Parathyroid adenoma (tissue), 2 donors: ENCODE data around the gene TMEM145.
"Not testable (repeated sequence)": the region's sequence is repeated elsewhere in the genome, so short reads cannot be mapped to it uniquely, and the experiment has no call there.

ENCODE experiments used
- H2AFZ ChIP-seq: fragments of 300-600 bp; sonication (generic); one replicate; pipeline ENCODE4 v1.7.0; 2017; ENCODE audit warnings: antibody characterized with exemption, mild to moderate bottlenecking
- H3K27ac ChIP-seq: fragments of 300-600 bp; sonication (generic); one replicate; pipeline ENCODE4 v1.7.0; 2017
- H3K27me3 ChIP-seq: fragments of 300-600 bp; sonication (generic); one replicate; pipeline ENCODE4 v1.7.0; 2017; ENCODE audit warnings: low read length; ENCODE audit not compliant: control insufficient read depth, insufficient read depth
- H3K36me3 ChIP-seq: fragments of 300-600 bp; sonication (generic); one replicate; pipeline ENCODE4 v1.7.0; 2017; ENCODE audit warnings: low read length; ENCODE audit not compliant: control insufficient read depth, insufficient read depth
- H3K4me1 ChIP-seq: fragments of 300-600 bp; sonication (generic); one replicate; pipeline ENCODE4 v1.7.0; 2017; ENCODE audit warnings: control low read depth
- H3K4me2 ChIP-seq: fragments of 300-600 bp; sonication (generic); one replicate; pipeline ENCODE4 v1.7.0; 2017; ENCODE audit warnings: low read length
- H3K4me3 ChIP-seq: fragments of 300-600 bp; sonication (generic); one replicate; pipeline ENCODE4 v1.7.0; 2017; ENCODE audit warnings: low read depth, low read length
- H3K79me2 ChIP-seq: fragments of 300-600 bp; sonication (generic); one replicate; pipeline ENCODE4 v1.7.0; 2017; ENCODE audit warnings: control low read depth
- H3K9ac ChIP-seq: fragments of 300-600 bp; sonication (generic); one replicate; pipeline ENCODE4 v1.7.0; 2017; ENCODE audit warnings: mild to moderate bottlenecking
- H3K9me3 ChIP-seq: fragments of 300-600 bp; sonication (generic); one replicate; pipeline ENCODE4 v1.7.0; 2017; ENCODE audit warnings: low read length; ENCODE audit not compliant: control insufficient read depth
- TF ChIP-seq, protein P1 (sequence below): fragments of 300-600 bp; sonication (generic); IDR thresholded peaks from one replicate; pipeline ENCODE4 v1.7.0; 2017; ENCODE audit warnings: antibody characterized with exemption, mild to moderate bottlenecking
- donor health status: primary hyperparathyroidism.

The TMEM145 gene

GRCh38 chr19:42326969-42327368 lies 13.9 kb downstream of the TMEM145 start:
- H3K9ac ChIP-seq = no peak overlapping the region
- peak overlapping the region; percentile 92 for H3K4me3 ChIP-seq
- H2AFZ ChIP-seq = no peak overlapping the region
- H3K4me2 ChIP-seq = peak overlapping the region; percentile 82
- no peaks in the 10 kb centered on the region for H3K27me3 ChIP-seq
- H3K79me2 ChIP-seq = peaks cover 6% of the 10 kb centered on the region
- TF ChIP-seq, protein P1, sequence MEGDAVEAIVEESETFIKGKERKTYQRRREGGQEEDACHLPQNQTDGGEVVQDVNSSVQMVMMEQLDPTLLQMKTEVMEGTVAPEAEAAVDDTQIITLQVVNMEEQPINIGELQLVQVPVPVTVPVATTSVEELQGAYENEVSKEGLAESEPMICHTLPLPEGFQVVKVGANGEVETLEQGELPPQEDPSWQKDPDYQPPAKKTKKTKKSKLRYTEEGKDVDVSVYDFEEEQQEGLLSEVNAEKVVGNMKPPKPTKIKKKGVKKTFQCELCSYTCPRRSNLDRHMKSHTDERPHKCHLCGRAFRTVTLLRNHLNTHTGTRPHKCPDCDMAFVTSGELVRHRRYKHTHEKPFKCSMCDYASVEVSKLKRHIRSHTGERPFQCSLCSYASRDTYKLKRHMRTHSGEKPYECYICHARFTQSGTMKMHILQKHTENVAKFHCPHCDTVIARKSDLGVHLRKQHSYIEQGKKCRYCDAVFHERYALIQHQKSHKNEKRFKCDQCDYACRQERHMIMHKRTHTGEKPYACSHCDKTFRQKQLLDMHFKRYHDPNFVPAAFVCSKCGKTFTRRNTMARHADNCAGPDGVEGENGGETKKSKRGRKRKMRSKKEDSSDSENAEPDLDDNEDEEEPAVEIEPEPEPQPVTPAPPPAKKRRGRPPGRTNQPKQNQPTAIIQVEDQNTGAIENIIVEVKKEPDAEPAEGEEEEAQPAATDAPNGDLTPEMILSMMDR = no peak
- peaks cover 3% of the 10 kb centered on the region for H3K4me1 ChIP-seq
- no peak overlapping the region for H3K27ac ChIP-seq
- H3K9me3 ChIP-seq = no peaks in the 10 kb centered on the region
- H3K36me3 ChIP-seq = no peaks in the 10 kb centered on the region

DNA sequence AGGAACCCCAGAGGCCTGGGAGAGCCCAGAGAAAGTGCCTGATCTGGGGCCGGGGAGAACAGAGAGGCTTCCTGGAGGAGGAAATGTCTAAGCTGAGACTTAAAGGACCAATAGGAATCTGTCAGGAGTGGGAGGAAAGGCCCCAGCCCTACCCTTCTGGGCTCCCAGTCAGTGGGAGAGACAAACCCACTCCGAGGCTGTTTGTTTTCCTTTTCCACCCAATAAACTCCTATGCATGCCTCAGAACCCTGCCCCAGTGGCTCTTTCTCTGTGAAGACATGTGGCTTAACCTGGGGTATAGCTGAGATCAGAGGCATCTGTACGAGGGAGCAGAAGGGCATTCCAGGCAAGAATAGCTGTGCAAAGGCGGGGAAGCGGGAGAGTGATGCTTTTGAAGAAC lies 14.3 kb downstream of the TMEM145 start:
- no peaks in the 10 kb centered on the region for H3K36me3 ChIP-seq
- H3K4me3 ChIP-seq = no peak overlapping the region
- peaks cover 3% of the 10 kb centered on the region for H3K4me1 ChIP-seq
- H3K9ac ChIP-seq = no peak overlapping the region
- TF ChIP-seq, protein P1 = no peak
- no peaks in the 10 kb centered on the region for H3K27me3 ChIP-seq
- no peak overlapping the region for H3K27ac ChIP-seq
- H3K4me2 ChIP-seq = peak overlapping the region; percentile 82
- no peak overlapping the region for H2AFZ ChIP-seq
- H3K9me3 ChIP-seq = no peaks in the 10 kb centered on the region
- H3K79me2 ChIP-seq = peaks cover 6% of the 10 kb centered on the region

DNA sequence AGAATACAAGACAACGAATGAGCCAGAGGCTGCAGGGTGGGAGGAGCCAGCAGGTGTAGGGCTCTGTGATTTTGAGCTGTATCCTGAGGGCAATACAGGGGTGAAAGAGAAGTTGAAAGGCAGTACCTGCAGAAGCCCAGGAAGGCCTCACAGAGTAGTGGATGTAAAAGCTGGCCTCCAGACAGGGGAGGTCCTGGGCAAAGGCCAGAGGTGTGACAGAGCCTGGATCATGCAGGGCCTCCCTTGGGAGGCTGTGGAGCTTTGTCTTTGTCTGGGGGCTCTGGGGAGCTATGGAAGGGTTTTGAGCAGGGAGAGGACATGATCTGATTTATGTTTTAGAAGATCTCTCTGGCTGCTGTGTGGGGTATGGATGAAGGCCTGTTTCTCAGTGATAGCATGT lies 15.0 kb downstream of the TMEM145 start:
- H3K27ac ChIP-seq = no peak overlapping the region
- peaks cover 6% of the 10 kb centered on the region for H3K79me2 ChIP-seq
- no peak overlapping the region for H2AFZ ChIP-seq
- no peaks in the 10 kb centered on the region for H3K27me3 ChIP-seq
- peak overlapping the region; percentile 22 for H3K4me2 ChIP-seq
- no peaks in the 10 kb centered on the region for H3K36me3 ChIP-seq
- no peaks in the 10 kb centered on the region for H3K9me3 ChIP-seq
- H3K4me1 ChIP-seq = peaks cover 3% of the 10 kb centered on the region
- TF ChIP-seq, protein P1 = no peak
- no peak overlapping the region for H3K9ac ChIP-seq
- H3K4me3 ChIP-seq = no peak overlapping the region

DNA sequence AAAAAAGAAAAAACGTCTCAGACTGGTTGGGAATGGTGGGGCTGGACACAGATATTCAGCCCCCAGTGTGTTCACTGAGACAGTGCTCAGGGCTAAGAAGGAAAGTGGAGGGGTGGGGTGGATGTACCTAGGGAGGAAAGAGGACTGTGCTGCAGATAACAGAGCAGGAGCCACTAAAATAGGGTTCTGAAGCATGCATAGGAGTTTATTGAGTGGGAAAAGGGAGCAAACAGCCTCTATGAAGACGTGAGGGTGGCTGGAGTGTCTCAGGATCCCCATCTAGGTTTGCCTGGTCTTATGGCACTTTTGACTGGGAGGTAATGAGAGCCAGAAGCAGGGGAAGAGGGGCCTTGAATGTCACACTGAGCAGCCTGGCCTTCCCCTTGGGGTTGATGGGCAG lies 15.7 kb downstream of the TMEM145 start:
- Histone ChIP-seq H3K36me3 (no peaks in the 10 kb centered on the region), H3K4me2 (no peak overlapping the region), H3K9ac (no peak overlapping the region), H3K4me1 (peaks cover 3% of the 10 kb centered on the region), H3K27me3 (no peaks in the 10 kb centered on the region), H3K27ac (no peak overlapping the region), H2AFZ (no peak overlapping the region), H3K9me3 (no peaks in the 10 kb centered on the region), H3K4me3 (no peak overlapping the region), H3K79me2 (peaks cover 6% of the 10 kb centered on the region)
- TF ChIP-seq, protein P1 = no peak

DNA sequence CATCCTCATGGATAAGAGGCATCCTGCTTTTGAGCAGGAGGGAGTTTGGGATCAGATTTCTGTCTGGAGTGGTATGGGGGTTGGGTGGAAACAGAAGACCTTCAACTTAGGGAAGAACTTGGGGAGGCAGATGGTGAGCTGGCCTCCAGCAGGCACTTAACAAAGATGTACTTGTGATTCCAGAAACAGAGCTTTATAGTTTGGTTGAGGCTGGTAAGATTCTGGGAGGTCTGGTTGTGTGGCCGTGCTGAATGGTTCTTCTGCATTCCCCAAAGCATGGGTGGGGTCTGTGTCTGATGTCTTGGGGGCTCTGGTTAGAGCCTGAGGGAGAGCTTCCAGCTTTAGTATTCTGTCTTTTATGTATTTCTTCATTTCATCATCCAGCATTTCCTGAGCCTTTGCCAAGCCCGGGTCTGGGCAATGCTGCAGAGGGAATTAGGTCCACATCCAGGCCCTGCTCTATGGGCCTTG lies 17.2 kb downstream of the TMEM145 start:
- no peak overlapping the region for H3K9ac ChIP-seq
- no peak overlapping the region for H3K4me2 ChIP-seq
- H3K4me3 ChIP-seq = no peak overlapping the region
- peaks cover 6% of the 10 kb centered on the region for H3K79me2 ChIP-seq
- H3K27me3 ChIP-seq = no peaks in the 10 kb centered on the region
- no peaks in the 10 kb centered on the region for H3K9me3 ChIP-seq
- no peak overlapping the region for H3K27ac ChIP-seq
- TF ChIP-seq, protein P1 = no peak
- no peaks in the 10 kb centered on the region for H3K36me3 ChIP-seq
- no peak overlapping the region for H2AFZ ChIP-seq
- H3K4me1 ChIP-seq = no peaks in the 10 kb centered on the region

GRCh38 chr19:42331333-42331732 lies 18.2 kb downstream of the TMEM145 start:
- not testable (repeated sequence) for H3K4me3 ChIP-seq, H3K79me2 ChIP-seq, H3K9me3 ChIP-seq, H3K9ac ChIP-seq, H3K36me3 ChIP-seq, H2AFZ ChIP-seq, H3K4me1 ChIP-seq, H3K4me2 ChIP-seq, H3K27ac ChIP-seq, H3K27me3 ChIP-seq
